ENCODE measurements around the gene ITM2C.

Gene ITM2C

GRCh38 chr2:230915319-230915718 lies 50.6 kb downstream of the ITM2C start:
- Histone ChIP-seq H3K27ac (ENCODE audit: low read length) (no peak overlapping the region), H3K9me3 (ENCODE audit: control insufficient read depth in 1 of 2, low read length in 2 of 2) (no peaks in the 10 kb centered on the region), H3K36me3 (ENCODE audit: control insufficient read depth in 1 of 2, insufficient read depth in 2 of 2, low read length in 2 of 2) (no peaks in the 10 kb centered on the region), H3K4me1 (ENCODE audit: control insufficient read depth in 1 of 2, insufficient read depth in 2 of 2, low read length in 2 of 2) (no peaks in the 10 kb centered on the region), H3K27me3 (ENCODE audit: low read depth, low read length) (no peaks in the 10 kb centered on the region), H3K4me3 (ENCODE audit: low read depth in 1 of 2, low read length in 2 of 2) (no peak overlapping the region)

- H3K27me3 ChIP-seq (ENCODE audit: low read depth, low read length), result no peaks in the 10 kb centered on the region
- H3K36me3 ChIP-seq (ENCODE audit: control insufficient read depth in 1 of 2, insufficient read depth in 2 of 2, low read length in 2 of 2), result no peaks in the 10 kb centered on the region
- H3K4me1 ChIP-seq (ENCODE audit: control insufficient read depth in 1 of 2, insufficient read depth in 2 of 2, low read length in 2 of 2), result no peaks in the 10 kb centered on the region
- H3K27ac ChIP-seq (ENCODE audit: low read length), result no peak overlapping the region
- no peaks in the 10 kb centered on the region for H3K9me3 ChIP-seq (ENCODE audit: control insufficient read depth in 1 of 2, low read length in 2 of 2)
- no peak overlapping the region for H3K4me3 ChIP-seq (ENCODE audit: low read depth in 1 of 2, low read length in 2 of 2)
Observed at GRCh38 chr2:230916218-230916617, 51.5 kb downstream of the ITM2C start.

- Histone ChIP-seq H3K4me1 (ENCODE audit: control insufficient read depth in 1 of 2, insufficient read depth in 2 of 2, low read length in 2 of 2) (no peaks in the 10 kb centered on the region), H3K27me3 (ENCODE audit: low read depth, low read length) (no peaks in the 10 kb centered on the region), H3K27ac (ENCODE audit: low read length) (no peak overlapping the region), H3K36me3 (ENCODE audit: control insufficient read depth in 1 of 2, insufficient read depth in 2 of 2, low read length in 2 of 2) (no peaks in the 10 kb centered on the region), H3K9me3 (ENCODE audit: control insufficient read depth in 1 of 2, low read length in 2 of 2) (no peaks in the 10 kb centered on the region), H3K4me3 (ENCODE audit: low read depth in 1 of 2, low read length in 2 of 2) (no peak overlapping the region)
Observed at GRCh38 chr2:230919240-230919639, 54.5 kb downstream of the ITM2C start.

DNA sequence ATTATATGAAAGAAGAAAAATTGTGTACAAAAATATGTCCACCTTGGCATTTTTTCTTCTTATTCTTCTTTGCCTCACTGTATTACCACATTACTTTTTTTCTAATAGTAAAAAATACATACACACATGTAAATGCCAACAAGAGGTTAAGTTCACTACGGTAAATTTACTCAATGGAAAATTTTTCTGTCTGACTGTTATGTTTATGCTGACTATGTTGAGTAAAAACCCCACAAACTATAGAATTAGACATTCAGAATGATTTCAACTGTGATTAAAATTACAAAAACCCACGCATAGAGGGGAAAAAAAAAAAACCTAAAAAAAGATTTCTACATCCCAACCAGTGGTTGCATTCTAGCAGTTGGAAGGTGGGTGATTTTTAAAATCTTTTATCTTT lies 54.9 kb downstream of the ITM2C start:
- H3K27me3 ChIP-seq (ENCODE audit: low read depth, low read length), result no peaks in the 10 kb centered on the region
- no peaks in the 10 kb centered on the region for H3K9me3 ChIP-seq (ENCODE audit: control insufficient read depth in 1 of 2, low read length in 2 of 2)
- H3K36me3 ChIP-seq (ENCODE audit: control insufficient read depth in 1 of 2, insufficient read depth in 2 of 2, low read length in 2 of 2), result no peaks in the 10 kb centered on the region
- H3K4me1 ChIP-seq (ENCODE audit: control insufficient read depth in 1 of 2, insufficient read depth in 2 of 2, low read length in 2 of 2), result no peaks in the 10 kb centered on the region
- no peak overlapping the region for H3K4me3 ChIP-seq (ENCODE audit: low read depth in 1 of 2, low read length in 2 of 2)
- H3K27ac ChIP-seq (ENCODE audit: low read length), result no peak overlapping the region

GRCh38 chr2:230920167-230920566 lies 55.4 kb downstream of the ITM2C start:
- Histone ChIP-seq H3K36me3 (ENCODE audit: control insufficient read depth in 1 of 2, insufficient read depth in 2 of 2, low read length in 2 of 2) (no peaks in the 10 kb centered on the region), H3K27ac (ENCODE audit: low read length) (no peak overlapping the region), H3K27me3 (ENCODE audit: low read depth, low read length) (no peaks in the 10 kb centered on the region), H3K4me1 (ENCODE audit: control insufficient read depth in 1 of 2, insufficient read depth in 2 of 2, low read length in 2 of 2) (no peaks in the 10 kb centered on the region), H3K4me3 (ENCODE audit: low read depth in 1 of 2, low read length in 2 of 2) (no peak overlapping the region), H3K9me3 (ENCODE audit: control insufficient read depth in 1 of 2, low read length in 2 of 2) (no peaks in the 10 kb centered on the region)

DNA sequence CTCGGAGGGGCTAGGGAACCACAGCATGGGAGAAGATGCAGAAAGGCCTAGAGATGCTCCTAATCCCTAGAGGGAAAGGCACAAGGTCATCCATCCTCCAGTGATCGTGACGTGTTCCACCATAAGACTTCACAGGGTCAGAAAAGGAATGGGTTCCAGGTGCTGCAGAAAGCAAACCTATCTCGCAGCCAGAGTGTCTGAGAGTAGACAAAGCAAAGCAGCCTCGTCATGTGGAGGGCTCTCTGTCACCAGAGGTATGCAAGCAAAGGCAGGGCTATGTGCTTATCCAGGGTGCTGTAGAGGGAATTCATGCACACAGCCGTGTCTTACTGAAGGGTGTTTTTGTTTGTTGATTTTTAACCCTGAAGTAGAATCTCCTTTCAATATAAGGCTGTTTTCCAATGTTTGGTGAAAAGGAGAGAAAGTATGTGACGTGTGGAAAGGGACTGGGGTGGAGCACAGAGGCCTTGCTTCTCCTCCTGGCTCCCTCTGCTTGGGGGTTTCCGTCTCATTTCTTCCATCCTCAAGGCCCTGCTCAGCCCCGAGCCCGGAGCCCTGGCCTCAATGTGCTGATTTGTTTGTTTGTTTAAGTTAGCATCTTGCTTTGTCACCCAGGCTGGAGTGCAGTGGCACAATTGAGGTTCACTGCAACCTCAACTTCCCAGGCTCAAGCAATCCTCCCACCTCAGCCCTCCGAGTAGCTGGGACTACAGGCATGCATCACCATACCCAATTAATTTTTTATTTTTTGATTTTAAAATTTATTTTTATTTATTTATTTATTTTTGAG lies 57.3 kb downstream of the ITM2C start:
- no peaks in the 10 kb centered on the region for H3K9me3 ChIP-seq (ENCODE audit: control insufficient read depth in 1 of 2, low read length in 2 of 2)
- no peak overlapping the region for H3K27ac ChIP-seq (ENCODE audit: low read length)

DNA sequence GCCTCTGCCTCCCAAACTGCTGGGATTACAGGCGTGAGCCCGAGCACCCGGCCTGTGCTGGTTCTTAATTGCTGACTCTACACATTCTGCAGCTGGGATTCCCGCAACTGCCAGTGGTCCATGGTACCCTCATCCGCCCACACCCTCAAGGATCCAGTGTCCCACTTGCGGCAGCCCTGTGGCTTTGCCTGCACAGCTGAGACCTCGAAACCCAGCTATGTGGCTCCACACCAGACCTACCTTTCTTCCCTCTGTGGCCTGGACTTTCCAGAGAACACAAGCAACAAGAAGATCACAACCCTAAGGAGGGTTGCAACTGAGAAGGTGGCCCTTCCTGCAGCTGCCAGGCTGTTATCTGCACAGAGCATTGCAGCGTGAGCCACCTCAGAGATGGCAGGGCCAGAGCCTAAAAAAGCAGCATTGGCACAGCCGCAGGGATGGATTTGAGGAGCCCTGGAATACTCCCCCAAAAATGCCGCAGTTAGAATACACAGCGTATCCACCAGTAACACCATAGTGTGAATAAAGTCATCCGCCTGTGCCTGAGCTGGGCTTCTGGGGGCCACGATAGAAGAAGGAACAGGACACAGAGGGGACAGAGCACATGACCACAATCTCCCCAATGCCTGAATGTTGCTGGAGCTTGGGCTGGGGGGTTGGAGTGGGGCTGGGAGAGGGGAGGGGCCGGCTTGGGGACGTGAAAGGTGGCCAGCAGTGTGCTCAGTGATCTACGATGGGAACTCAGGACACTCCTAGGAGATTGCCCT lies 58.4 kb downstream of the ITM2C start:
- H3K9me3 ChIP-seq (ENCODE audit: control insufficient read depth in 1 of 2, low read length in 2 of 2), result no peaks in the 10 kb centered on the region
- H3K4me1 ChIP-seq (ENCODE audit: control insufficient read depth in 1 of 2, insufficient read depth in 2 of 2, low read length in 2 of 2), result no peaks in the 10 kb centered on the region
- H3K27ac ChIP-seq (ENCODE audit: low read length), result no peak overlapping the region
- H3K4me3 ChIP-seq (ENCODE audit: low read depth in 1 of 2, low read length in 2 of 2), result no peak overlapping the region
- no peaks in the 10 kb centered on the region for H3K27me3 ChIP-seq (ENCODE audit: low read depth, low read length)
- no peaks in the 10 kb centered on the region for H3K36me3 ChIP-seq (ENCODE audit: control insufficient read depth in 1 of 2, insufficient read depth in 2 of 2, low read length in 2 of 2)

More for the DNA sequence above, 57.3 kb downstream of the ITM2C start:
- no peak overlapping the region for H3K4me3 ChIP-seq (ENCODE audit: low read depth in 1 of 2, low read length in 2 of 2)
- no peaks in the 10 kb centered on the region for H3K4me1 ChIP-seq (ENCODE audit: control insufficient read depth in 1 of 2, insufficient read depth in 2 of 2, low read length in 2 of 2)
- H3K27me3 ChIP-seq (ENCODE audit: low read depth, low read length), result no peaks in the 10 kb centered on the region
- no peaks in the 10 kb centered on the region for H3K36me3 ChIP-seq (ENCODE audit: control insufficient read depth in 1 of 2, insufficient read depth in 2 of 2, low read length in 2 of 2)

DNA sequence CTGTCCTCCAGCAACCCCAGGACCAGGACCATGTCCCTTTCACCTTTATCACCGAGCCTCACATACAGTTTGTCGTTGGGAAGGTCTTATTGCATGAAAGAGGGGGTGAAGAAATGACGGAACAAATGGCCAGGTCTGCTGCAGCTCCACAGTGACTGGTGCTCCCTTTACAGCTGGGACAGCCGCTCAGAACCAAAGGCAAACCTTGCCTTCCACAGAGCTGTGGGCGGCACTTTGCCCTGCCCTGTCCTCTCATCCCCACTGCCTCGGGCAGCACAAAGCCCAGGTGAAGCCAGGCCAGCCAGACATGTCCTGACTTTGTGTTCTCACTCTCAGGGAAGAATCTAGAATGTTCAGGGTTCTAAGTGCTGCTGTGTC lies 59.3 kb downstream of the ITM2C start:
- H3K4me1 ChIP-seq (ENCODE audit: control insufficient read depth in 1 of 2, insufficient read depth in 2 of 2, low read length in 2 of 2), result no peaks in the 10 kb centered on the region
- H3K27me3 ChIP-seq (ENCODE audit: low read depth, low read length), result no peaks in the 10 kb centered on the region
- no peak overlapping the region for H3K27ac ChIP-seq (ENCODE audit: low read length)
- no peaks in the 10 kb centered on the region for H3K36me3 ChIP-seq (ENCODE audit: control insufficient read depth in 1 of 2, insufficient read depth in 2 of 2, low read length in 2 of 2)
- H3K4me3 ChIP-seq (ENCODE audit: low read depth in 1 of 2, low read length in 2 of 2), result no peak overlapping the region
- H3K9me3 ChIP-seq (ENCODE audit: control insufficient read depth in 1 of 2, low read length in 2 of 2), result no peaks in the 10 kb centered on the region

DNA sequence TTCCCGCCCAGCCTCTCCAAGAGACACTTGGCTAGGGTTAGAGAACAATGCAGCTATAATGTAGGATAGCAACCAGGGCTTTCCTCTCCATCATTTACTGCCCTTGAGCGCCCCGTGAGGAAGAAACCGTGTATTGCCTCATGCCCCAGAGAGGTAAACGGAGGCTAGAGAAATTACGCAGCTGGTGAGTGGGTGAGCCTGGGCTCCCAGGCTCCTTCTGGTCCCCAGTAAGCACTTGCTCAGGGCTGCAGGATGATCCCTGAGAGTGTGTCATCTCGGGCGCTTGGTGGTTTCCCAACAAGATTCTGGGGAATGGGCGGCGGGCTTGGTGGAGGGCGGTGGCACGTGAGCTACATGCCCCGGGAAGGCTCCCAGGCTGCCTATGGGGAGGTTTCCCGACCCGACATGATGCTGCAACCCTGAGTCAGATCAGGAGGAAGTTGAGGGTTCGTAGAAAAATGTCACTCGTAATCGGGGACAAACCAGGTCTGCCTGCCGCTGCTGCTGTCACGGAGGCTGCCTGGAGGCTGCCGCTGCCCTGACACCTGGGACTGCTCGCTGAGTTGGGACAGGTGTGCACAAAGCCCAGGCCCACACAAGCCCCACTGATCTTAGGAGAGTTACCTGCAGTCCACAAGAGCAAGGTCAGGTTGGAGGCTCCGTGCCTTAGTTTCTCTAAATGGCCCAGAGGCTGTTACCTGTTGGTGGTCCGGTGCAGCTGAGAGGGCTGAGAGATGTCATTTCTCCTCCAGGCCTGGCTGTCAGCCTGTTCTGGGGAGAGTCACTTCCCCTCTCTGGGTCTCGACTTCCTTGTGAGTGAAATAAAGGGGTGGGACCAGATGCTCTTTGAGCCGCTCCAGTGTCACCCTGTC lies 60.0 kb downstream of the ITM2C start, which contains the start of gene GPR55:
TSS of gene GPR55 (minus strand) at position 773 of the 872 bp plus-strand sequence. CDS start 14,280 bp downstream, outside the sequence.
- H3K4me1 ChIP-seq (ENCODE audit: control insufficient read depth in 1 of 2, insufficient read depth in 2 of 2, low read length in 2 of 2), result no peaks in the 10 kb centered on the region
- H3K27ac ChIP-seq (ENCODE audit: low read length), result no peak within 1 kb of the TSS
- H3K9me3 ChIP-seq (ENCODE audit: control insufficient read depth in 1 of 2, low read length in 2 of 2), result no peaks in the 10 kb centered on the region
- H3K27me3 ChIP-seq (ENCODE audit: low read depth, low read length), result no peaks in the 10 kb centered on the region
- no peak within 1 kb of the TSS for H3K4me3 ChIP-seq (ENCODE audit: low read depth in 1 of 2, low read length in 2 of 2)
- no peaks in the 10 kb centered on the region for H3K36me3 ChIP-seq (ENCODE audit: control insufficient read depth in 1 of 2, insufficient read depth in 2 of 2, low read length in 2 of 2)

- Histone ChIP-seq H3K27me3 (ENCODE audit: low read depth, low read length) (no peaks in the 10 kb centered on the region), H3K9me3 (ENCODE audit: control insufficient read depth in 1 of 2, low read length in 2 of 2) (no peaks in the 10 kb centered on the region), H3K4me3 (ENCODE audit: low read depth in 1 of 2, low read length in 2 of 2) (no peak overlapping the region), H3K27ac (ENCODE audit: low read length) (no peak overlapping the region), H3K36me3 (ENCODE audit: control insufficient read depth in 1 of 2, insufficient read depth in 2 of 2, low read length in 2 of 2) (no peaks in the 10 kb centered on the region), H3K4me1 (ENCODE audit: control insufficient read depth in 1 of 2, insufficient read depth in 2 of 2, low read length in 2 of 2) (no peaks in the 10 kb centered on the region)
Observed at GRCh38 chr2:230925443-230925878, 60.7 kb downstream of the ITM2C start.
